Measurements from ENCODE around the gene TMEFF2.

The TMEFF2 gene

DNA sequence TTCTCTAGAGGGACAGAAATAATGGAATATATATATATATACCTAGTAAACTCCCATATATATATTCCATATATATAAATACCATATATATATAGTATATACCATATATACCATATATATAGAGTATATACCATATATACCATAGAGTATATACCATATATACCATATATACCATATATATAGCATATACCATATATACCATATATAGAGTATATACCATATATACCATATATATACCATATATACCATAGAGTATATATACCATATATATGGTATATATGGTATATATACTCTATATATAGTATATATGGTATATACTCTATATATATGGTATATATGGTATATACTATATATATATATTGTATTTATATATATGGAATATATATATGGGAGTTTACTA lies 285.9 kb downstream of the TMEFF2 start:
- Histone ChIP-seq H3K9me3 (replicated peaks in 1 of 2; ENCODE audit: control insufficient read depth in 2 of 2, insufficient read depth in 1 of 2, low read depth in 1 of 2, low read length in 2 of 2) (no peaks in the 10 kb centered on the region), H3K4me1 (ENCODE audit: control insufficient read depth in 2 of 2, insufficient read depth in 1 of 2, low read depth in 1 of 2, low read length in 2 of 2) (peaks cover 6 to 7% of the 10 kb centered on the region in 2 donors), H3K4ac (ENCODE audit: low read length) (no peak overlapping the region), H2BK12ac (ENCODE audit: low read length) (no peak overlapping the region), H2AFZ (ENCODE audit: low read length) (no peak overlapping the region), H3K27me3 (ENCODE audit: control insufficient read depth in 3 of 3, insufficient read depth in 3 of 3, low read depth in 1 of 3, low read length in 3 of 3) (no peaks in the 10 kb centered on the region), H3K4me3 (ENCODE audit: low read length in 2 of 2) (no peak overlapping the region), H2AK5ac (ENCODE audit: low read depth, low read length) (no peak overlapping the region), H4K91ac (ENCODE audit: low read depth, low read length, poor library complexity) (no peak overlapping the region), H4K8ac (ENCODE audit: low read depth, low read length) (no peak overlapping the region), H3K23ac (ENCODE audit: low read depth, low read length, poor library complexity) (no peak overlapping the region), H2BK15ac (ENCODE audit: low read length) (no peak overlapping the region), H3K9ac (ENCODE audit: low read depth, low read length, poor library complexity) (no peak overlapping the region), H2BK5ac (ENCODE audit: low read length) (no peak overlapping the region), H3K27ac (replicated peaks; ENCODE audit: low read length) (no peak overlapping the region), H3K18ac (ENCODE audit: low read length) (no peak overlapping the region), H2BK120ac (ENCODE audit: low read depth, low read length) (no peak overlapping the region), H3K36me3 (replicated peaks in 1 of 2; ENCODE audit: control insufficient read depth in 2 of 2, insufficient read depth in 2 of 2, low read length in 2 of 2) (no peaks in the 10 kb centered on the region), H3K14ac (ENCODE audit: low read length) (no peak overlapping the region), H3K4me2 (ENCODE audit: insufficient read depth, low read length, poor library complexity, severe bottlenecking) (no peak overlapping the region), H3K79me1 (ENCODE audit: low read depth, low read length) (no peaks in the 10 kb centered on the region)
- no peak for DNase-seq (ENCODE audit: low spot score)

GRCh38 chr2:191907545-191907944 lies 287.2 kb downstream of the TMEFF2 start:
- Histone ChIP-seq H4K91ac (ENCODE audit: low read depth, low read length, poor library complexity) (no peak overlapping the region), H3K4me2 (ENCODE audit: insufficient read depth, low read length, poor library complexity, severe bottlenecking) (no peak overlapping the region), H2BK120ac (ENCODE audit: low read depth, low read length) (no peak overlapping the region), H3K36me3 (replicated peaks in 1 of 2; ENCODE audit: control insufficient read depth in 2 of 2, insufficient read depth in 2 of 2, low read length in 2 of 2) (no peaks in the 10 kb centered on the region), H3K9ac (ENCODE audit: low read depth, low read length, poor library complexity) (no peak overlapping the region), H3K23ac (ENCODE audit: low read depth, low read length, poor library complexity) (no peak overlapping the region), H2BK12ac (ENCODE audit: low read length) (no peak overlapping the region), H2AK5ac (ENCODE audit: low read depth, low read length) (no peak overlapping the region), H3K27me3 (ENCODE audit: control insufficient read depth in 3 of 3, insufficient read depth in 3 of 3, low read depth in 1 of 3, low read length in 3 of 3) (no peaks in the 10 kb centered on the region), H3K4me3 (ENCODE audit: low read length in 2 of 2) (no peak overlapping the region), H2AFZ (ENCODE audit: low read length) (peak overlapping the region; percentile 64), H3K14ac (ENCODE audit: low read length) (no peak overlapping the region), H3K79me1 (ENCODE audit: low read depth, low read length) (no peaks in the 10 kb centered on the region), H3K4me1 (ENCODE audit: control insufficient read depth in 2 of 2, insufficient read depth in 1 of 2, low read depth in 1 of 2, low read length in 2 of 2) (peaks cover 3 to 6% of the 10 kb centered on the region in 2 donors), H3K4ac (ENCODE audit: low read length) (no peak overlapping the region), H3K27ac (replicated peaks; ENCODE audit: low read length) (no peak overlapping the region), H2BK5ac (ENCODE audit: low read length) (no peak overlapping the region), H3K9me3 (replicated peaks in 1 of 2; ENCODE audit: control insufficient read depth in 2 of 2, insufficient read depth in 1 of 2, low read depth in 1 of 2, low read length in 2 of 2) (no peaks in the 10 kb centered on the region), H4K8ac (ENCODE audit: low read depth, low read length) (no peak overlapping the region), H2BK15ac (ENCODE audit: low read length) (no peak overlapping the region), H3K18ac (ENCODE audit: low read length) (no peak overlapping the region)
- WGBS, 2 donors (ENCODE audit: extremely low coverage in 2 of 2, insufficient read length in 2 of 2, insufficient replicate concordance in 1 of 2): no CpG with 5 or more reads among the region's 3 CpGs
- DNase-seq (ENCODE audit: low spot score): no peak

GRCh38 chr2:191907091-191907490 lies 287.6 kb downstream of the TMEFF2 start:
- Histone ChIP-seq H2BK15ac (ENCODE audit: low read length) (no peak overlapping the region), H3K23ac (ENCODE audit: low read depth, low read length, poor library complexity) (no peak overlapping the region), H3K18ac (ENCODE audit: low read length) (no peak overlapping the region), H3K9me3 (replicated peaks in 1 of 2; ENCODE audit: control insufficient read depth in 2 of 2, insufficient read depth in 1 of 2, low read depth in 1 of 2, low read length in 2 of 2) (no peaks in the 10 kb centered on the region), H2BK12ac (ENCODE audit: low read length) (no peak overlapping the region), H3K36me3 (replicated peaks in 1 of 2; ENCODE audit: control insufficient read depth in 2 of 2, insufficient read depth in 2 of 2, low read length in 2 of 2) (no peaks in the 10 kb centered on the region), H3K4me2 (ENCODE audit: insufficient read depth, low read length, poor library complexity, severe bottlenecking) (no peak overlapping the region), H2BK5ac (ENCODE audit: low read length) (no peak overlapping the region), H4K8ac (ENCODE audit: low read depth, low read length) (no peak overlapping the region), H3K4me3 (ENCODE audit: low read length in 2 of 2) (no peak overlapping the region), H3K9ac (ENCODE audit: low read depth, low read length, poor library complexity) (no peak overlapping the region), H3K14ac (ENCODE audit: low read length) (no peak overlapping the region), H2AFZ (ENCODE audit: low read length) (peak overlapping the region; percentile 64), H3K27ac (replicated peaks; ENCODE audit: low read length) (no peak overlapping the region), H4K91ac (ENCODE audit: low read depth, low read length, poor library complexity) (no peak overlapping the region), H3K4ac (ENCODE audit: low read length) (no peak overlapping the region), H2BK120ac (ENCODE audit: low read depth, low read length) (no peak overlapping the region), H3K27me3 (ENCODE audit: control insufficient read depth in 3 of 3, insufficient read depth in 3 of 3, low read depth in 1 of 3, low read length in 3 of 3) (no peaks in the 10 kb centered on the region), H2AK5ac (ENCODE audit: low read depth, low read length) (no peak overlapping the region), H3K79me1 (ENCODE audit: low read depth, low read length) (no peaks in the 10 kb centered on the region), H3K4me1 (ENCODE audit: control insufficient read depth in 2 of 2, insufficient read depth in 1 of 2, low read depth in 1 of 2, low read length in 2 of 2) (peaks cover 3 to 6% of the 10 kb centered on the region in 2 donors)
- no peak for DNase-seq (ENCODE audit: low spot score)

GRCh38 chr2:191905336-191905735 lies 289.4 kb downstream of the TMEFF2 start:
- Histone ChIP-seq H2BK5ac (ENCODE audit: low read length) (no peak overlapping the region), H2BK120ac (ENCODE audit: low read depth, low read length) (no peak overlapping the region), H3K4ac (ENCODE audit: low read length) (no peak overlapping the region), H3K23ac (ENCODE audit: low read depth, low read length, poor library complexity) (no peak overlapping the region), H3K14ac (ENCODE audit: low read length) (no peak overlapping the region), H4K8ac (ENCODE audit: low read depth, low read length) (no peak overlapping the region), H2BK12ac (ENCODE audit: low read length) (no peak overlapping the region), H2AK5ac (ENCODE audit: low read depth, low read length) (no peak overlapping the region), H3K27ac (replicated peaks; ENCODE audit: low read length) (no peak overlapping the region), H3K9me3 (replicated peaks in 1 of 2; ENCODE audit: control insufficient read depth in 2 of 2, insufficient read depth in 1 of 2, low read depth in 1 of 2, low read length in 2 of 2) (peaks cover 3 to 4% of the 10 kb centered on the region in 2 donors), H3K79me1 (ENCODE audit: low read depth, low read length) (no peaks in the 10 kb centered on the region), H4K91ac (ENCODE audit: low read depth, low read length, poor library complexity) (no peak overlapping the region), H3K4me3 (ENCODE audit: low read length in 2 of 2) (no peak overlapping the region), H3K27me3 (ENCODE audit: control insufficient read depth in 3 of 3, insufficient read depth in 3 of 3, low read depth in 1 of 3, low read length in 3 of 3) (no peaks in the 10 kb centered on the region), H3K4me1 (ENCODE audit: control insufficient read depth in 2 of 2, insufficient read depth in 1 of 2, low read depth in 1 of 2, low read length in 2 of 2) (peaks cover 3 to 6% of the 10 kb centered on the region in 2 donors), H2BK15ac (ENCODE audit: low read length) (no peak overlapping the region), H3K36me3 (replicated peaks in 1 of 2; ENCODE audit: control insufficient read depth in 2 of 2, insufficient read depth in 2 of 2, low read length in 2 of 2) (no peaks in the 10 kb centered on the region), H3K4me2 (ENCODE audit: insufficient read depth, low read length, poor library complexity, severe bottlenecking) (no peak overlapping the region), H3K18ac (ENCODE audit: low read length) (no peak overlapping the region), H3K9ac (ENCODE audit: low read depth, low read length, poor library complexity) (no peak overlapping the region), H2AFZ (ENCODE audit: low read length) (peak overlapping the region; percentile 45)
- no peak for DNase-seq (ENCODE audit: low spot score)
- WGBS, 2 donors (ENCODE audit: extremely low coverage in 2 of 2, insufficient read length in 2 of 2, insufficient replicate concordance in 1 of 2): no CpG with 5 or more reads among the region's 4 CpGs

Measured in neuronal stem cell (in vitro differentiated cells).